ENCODE measurements around the gene ANLN. TPM values are rescaled to one million over a fixed set of nuclear protein-coding genes. Genes with fewer than 3 reads are reported as not detected.
A peak's percentile ranks its signal among the peaks of the same experiment; 100 is the strongest.

The ANLN gene
- total and polyA plus RNA-seq, 9 of the 15 experiments (the other 6 are each of a cell fraction or from before 2014, with no cell fraction given), result 18.1 to 66.2 (median 38.7) TPM

DNA sequence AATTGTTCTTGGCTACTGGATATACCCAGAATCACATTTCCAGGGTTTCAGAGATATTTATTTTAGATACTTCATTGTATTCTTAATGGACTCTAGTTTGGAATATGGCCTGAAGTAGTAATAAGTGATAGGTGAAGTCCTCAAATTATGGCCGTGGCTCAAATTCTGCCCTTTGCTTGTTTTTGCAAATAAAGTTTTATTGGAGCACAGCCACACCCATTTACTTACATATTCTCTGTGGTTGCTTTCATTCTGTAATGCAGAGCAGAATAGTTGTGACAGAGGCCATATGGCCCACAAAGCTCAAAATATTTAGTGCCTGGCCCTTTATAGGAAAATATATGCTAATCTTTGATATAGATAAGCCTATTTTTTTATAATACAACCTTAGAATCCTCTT lies 19.5 kb downstream of the ANLN start:
- in situ Hi-C loops (cut with MboI) (no loop called here), intact Hi-C loops (cut with micrococcal nuclease) (no loop called here)
- Histone ChIP-seq H3K9ac (ENCODE audit: insufficient read depth in 1 of 2, low read depth in 2 of 2, low read length in 2 of 2) (no peak overlapping the region), H3K36me3 (ENCODE audit: control insufficient read depth, insufficient read depth, low read length) (peaks cover 90% of the 10 kb centered on the region), H4K20me1 (replicated peaks; ENCODE audit: control insufficient read depth, insufficient read depth, low read length) (no peaks in the 10 kb centered on the region), H3K79me2 (ENCODE audit: control insufficient read depth, insufficient read depth, low read length) (peaks cover 24% of the 10 kb centered on the region; the same call in 2 of the 3 replicates), H3K4me3 (no peak overlapping the region), H3K9me3 (replicated peaks; ENCODE audit: control insufficient read depth, insufficient read depth, low read depth, low read length) (no peaks in the 10 kb centered on the region), H3K27ac (ENCODE audit: extremely low read depth, low read depth, low read length) (no peak overlapping the region), H3K9me1 (ENCODE audit: control insufficient read depth, insufficient read depth, low read length) (no peaks in the 10 kb centered on the region), H3K27me3 (ENCODE audit: control insufficient read depth in 2 of 2, insufficient read depth in 2 of 2, low read length in 2 of 2) (no peaks in the 10 kb centered on the region), H2AFZ (ENCODE audit: low read depth, low read length) (no peak overlapping the region), H3K4me1 (replicated peaks in 1 of 2; ENCODE audit: control insufficient read depth in 2 of 2, insufficient read depth in 2 of 2, low read length in 2 of 2) (peaks cover 0 to 14% of the 10 kb centered on the region in 2 experiments; a peak in 3 of 5 replicates), H3K4me2 (ENCODE audit: insufficient read depth, low read length) (no peak overlapping the region)
- no peak for FAIRE-seq
- TF ChIP-seq, protein P1, sequence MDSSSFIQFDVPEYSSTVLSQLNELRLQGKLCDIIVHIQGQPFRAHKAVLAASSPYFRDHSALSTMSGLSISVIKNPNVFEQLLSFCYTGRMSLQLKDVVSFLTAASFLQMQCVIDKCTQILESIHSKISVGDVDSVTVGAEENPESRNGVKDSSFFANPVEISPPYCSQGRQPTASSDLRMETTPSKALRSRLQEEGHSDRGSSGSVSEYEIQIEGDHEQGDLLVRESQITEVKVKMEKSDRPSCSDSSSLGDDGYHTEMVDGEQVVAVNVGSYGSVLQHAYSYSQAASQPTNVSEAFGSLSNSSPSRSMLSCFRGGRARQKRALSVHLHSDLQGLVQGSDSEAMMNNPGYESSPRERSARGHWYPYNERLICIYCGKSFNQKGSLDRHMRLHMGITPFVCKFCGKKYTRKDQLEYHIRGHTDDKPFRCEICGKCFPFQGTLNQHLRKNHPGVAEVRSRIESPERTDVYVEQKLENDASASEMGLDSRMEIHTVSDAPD (CRISPR knock-in tag; IDR thresholded peaks at IDR 0.05), result no peak
- TF ChIP-seq BRF1 (IDR thresholded peaks at IDR 0.05; ENCODE audit: borderline replicate concordance, extremely low read depth, insufficient read length) (no peak), CHD4 (IDR thresholded peaks at IDR 0.05; ENCODE audit: insufficient read depth, insufficient replicate concordance, low read depth, low read length, poor library complexity, severe bottlenecking) (no peak), ZNF212 (CRISPR knock-in tag; IDR thresholded peaks at IDR 0.05) (no peak)
- TF ChIP-seq, protein P2, sequence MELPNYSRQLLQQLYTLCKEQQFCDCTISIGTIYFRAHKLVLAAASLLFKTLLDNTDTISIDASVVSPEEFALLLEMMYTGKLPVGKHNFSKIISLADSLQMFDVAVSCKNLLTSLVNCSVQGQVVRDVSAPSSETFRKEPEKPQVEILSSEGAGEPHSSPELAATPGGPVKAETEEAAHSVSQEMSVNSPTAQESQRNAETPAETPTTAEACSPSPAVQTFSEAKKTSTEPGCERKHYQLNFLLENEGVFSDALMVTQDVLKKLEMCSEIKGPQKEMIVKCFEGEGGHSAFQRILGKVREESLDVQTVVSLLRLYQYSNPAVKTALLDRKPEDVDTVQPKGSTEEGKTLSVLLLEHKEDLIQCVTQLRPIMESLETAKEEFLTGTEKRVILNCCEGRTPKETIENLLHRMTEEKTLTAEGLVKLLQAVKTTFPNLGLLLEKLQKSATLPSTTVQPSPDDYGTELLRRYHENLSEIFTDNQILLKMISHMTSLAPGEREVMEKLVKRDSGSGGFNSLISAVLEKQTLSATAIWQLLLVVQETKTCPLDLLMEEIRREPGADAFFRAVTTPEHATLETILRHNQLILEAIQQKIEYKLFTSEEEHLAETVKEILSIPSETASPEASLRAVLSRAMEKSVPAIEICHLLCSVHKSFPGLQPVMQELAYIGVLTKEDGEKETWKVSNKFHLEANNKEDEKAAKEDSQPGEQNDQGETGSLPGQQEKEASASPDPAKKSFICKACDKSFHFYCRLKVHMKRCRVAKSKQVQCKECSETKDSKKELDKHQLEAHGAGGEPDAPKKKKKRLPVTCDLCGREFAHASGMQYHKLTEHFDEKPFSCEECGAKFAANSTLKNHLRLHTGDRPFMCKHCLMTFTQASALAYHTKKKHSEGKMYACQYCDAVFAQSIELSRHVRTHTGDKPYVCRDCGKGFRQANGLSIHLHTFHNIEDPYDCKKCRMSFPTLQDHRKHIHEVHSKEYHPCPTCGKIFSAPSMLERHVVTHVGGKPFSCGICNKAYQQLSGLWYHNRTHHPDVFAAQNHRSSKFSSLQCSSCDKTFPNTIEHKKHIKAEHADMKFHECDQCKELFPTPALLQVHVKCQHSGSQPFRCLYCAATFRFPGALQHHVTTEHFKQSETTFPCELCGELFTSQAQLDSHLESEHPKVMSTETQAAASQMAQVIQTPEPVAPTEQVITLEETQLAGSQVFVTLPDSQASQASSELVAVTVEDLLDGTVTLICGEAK (IDR thresholded peaks at IDR 0.05), result peak; percentile 93
- TF ChIP-seq, protein P2 (CRISPR knock-in tag; IDR thresholded peaks at IDR 0.05), result peak; percentile 86
- POLR2A ChIA-PET, result interaction anchor here (0.8 to 9.3 kb wide), 3 partner anchors 9 to 17 kb away, joined by 4 to 57 read pairs (median 8); partner anchors contain the start of gene ANLN
- no peak for DNase-seq (ENCODE audit: extremely low read depth in 1 of 4, low spot score in 3 of 4)
- no peak for ATAC-seq
- CTCF ChIA-PET (ENCODE audit: low intra/inter-chr PET ratio), result no interaction called here
- no TSS peak for BruUV-seq (replicated peaks)
- 84% methylated on average over 1 of the region's 1 CpG for WGBS (ENCODE audit: insufficient coverage, low coverage, missing lambda C conversion rate)
